Measurements from ENCODE around the gene SUCO.

Gene SUCO

DNA sequence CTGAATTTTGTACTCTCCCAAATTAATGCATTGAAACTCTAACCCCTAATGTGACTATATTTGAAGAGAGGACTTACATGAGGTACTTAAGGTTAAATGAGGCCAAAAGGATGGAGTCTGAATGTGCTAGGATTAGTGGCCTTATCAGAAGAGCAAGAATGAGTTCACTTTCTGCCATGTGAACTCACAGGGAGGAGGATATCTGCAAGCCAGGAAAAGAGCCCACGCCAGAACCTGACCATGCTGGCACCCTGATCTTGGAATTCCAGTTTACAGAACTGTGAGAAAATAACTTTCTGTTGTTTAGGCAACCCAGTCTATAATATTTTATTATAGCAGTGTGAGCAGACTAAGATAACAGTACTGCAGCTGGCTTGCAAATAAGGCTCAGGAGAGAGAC lies 113.7 kb downstream of the SUCO start:
- H3K14ac ChIP-seq (ENCODE audit: low read length), result no peak overlapping the region
- no CpG with 5 or more reads among the region's 1 CpG for WGBS, 2 donors (ENCODE audit: extremely low coverage in 2 of 2, insufficient read length in 2 of 2, insufficient replicate concordance in 1 of 2)
- no peak overlapping the region for H3K4me2 ChIP-seq (ENCODE audit: insufficient read depth, low read length, poor library complexity, severe bottlenecking)

GRCh38 chr1:172647110-172647564 lies 114.2 kb downstream of the SUCO start:
- H3K4me1 ChIP-seq (ENCODE audit: control insufficient read depth in 2 of 2, insufficient read depth in 1 of 2, low read depth in 1 of 2, low read length in 2 of 2), result no peaks in the 10 kb centered on the region
- no peaks in the 10 kb centered on the region for H3K79me1 ChIP-seq (ENCODE audit: low read depth, low read length)
- no peak overlapping the region for H3K4me2 ChIP-seq (ENCODE audit: insufficient read depth, low read length, poor library complexity, severe bottlenecking)
- no peak overlapping the region for H4K8ac ChIP-seq (ENCODE audit: low read depth, low read length)
- no peak overlapping the region for H3K18ac ChIP-seq (ENCODE audit: low read length)
- H3K4ac ChIP-seq (ENCODE audit: low read length), result no peak overlapping the region
- no peak overlapping the region for H3K14ac ChIP-seq (ENCODE audit: low read length)
- no peak overlapping the region for H2BK120ac ChIP-seq (ENCODE audit: low read depth, low read length)
- no CpG with 5 or more reads among the region's 8 CpGs for WGBS, 2 donors (ENCODE audit: extremely low coverage in 2 of 2, insufficient read length in 2 of 2, insufficient replicate concordance in 1 of 2)
- H3K9me3 ChIP-seq (replicated peaks in 1 of 2; ENCODE audit: control insufficient read depth in 2 of 2, insufficient read depth in 1 of 2, low read depth in 1 of 2, low read length in 2 of 2), result no peaks in the 10 kb centered on the region
- H2AFZ ChIP-seq (ENCODE audit: low read length), result no peak overlapping the region
- no peak overlapping the region for H2BK15ac ChIP-seq (ENCODE audit: low read length)
- no peaks in the 10 kb centered on the region for H3K36me3 ChIP-seq (replicated peaks in 1 of 2; ENCODE audit: control insufficient read depth in 2 of 2, insufficient read depth in 2 of 2, low read length in 2 of 2)
- DNase-seq (ENCODE audit: low spot score), result no peak
- H3K9ac ChIP-seq (ENCODE audit: low read depth, low read length, poor library complexity), result no peak overlapping the region
- no peak overlapping the region for H2BK5ac ChIP-seq (ENCODE audit: low read length)
- H3K4me3 ChIP-seq (ENCODE audit: low read length in 2 of 2), result no peak overlapping the region
- H2AK5ac ChIP-seq (ENCODE audit: low read depth, low read length), result no peak overlapping the region
- no peak overlapping the region for H2BK12ac ChIP-seq (ENCODE audit: low read length)
- no peak overlapping the region for H3K23ac ChIP-seq (ENCODE audit: low read depth, low read length, poor library complexity)
- no peak overlapping the region for H3K27ac ChIP-seq (replicated peaks; ENCODE audit: low read length)
- H4K91ac ChIP-seq (ENCODE audit: low read depth, low read length, poor library complexity), result no peak overlapping the region
- H3K27me3 ChIP-seq (ENCODE audit: control insufficient read depth in 3 of 3, insufficient read depth in 3 of 3, low read depth in 1 of 3, low read length in 3 of 3), result no peaks in the 10 kb centered on the region

More for the DNA sequence above, 113.7 kb downstream of the SUCO start:
- H3K18ac ChIP-seq (ENCODE audit: low read length), result no peak overlapping the region
- no peak overlapping the region for H4K8ac ChIP-seq (ENCODE audit: low read depth, low read length)
- no peaks in the 10 kb centered on the region for H3K79me1 ChIP-seq (ENCODE audit: low read depth, low read length)
- DNase-seq (ENCODE audit: low spot score), result no peak
- no peak overlapping the region for H3K9ac ChIP-seq (ENCODE audit: low read depth, low read length, poor library complexity)
- H3K36me3 ChIP-seq (replicated peaks in 1 of 2; ENCODE audit: control insufficient read depth in 2 of 2, insufficient read depth in 2 of 2, low read length in 2 of 2), result no peaks in the 10 kb centered on the region
- no peak overlapping the region for H2BK12ac ChIP-seq (ENCODE audit: low read length)
- no peak overlapping the region for H2BK5ac ChIP-seq (ENCODE audit: low read length)
- H4K91ac ChIP-seq (ENCODE audit: low read depth, low read length, poor library complexity), result no peak overlapping the region
- no peak overlapping the region for H2AK5ac ChIP-seq (ENCODE audit: low read depth, low read length)
- H3K27me3 ChIP-seq (ENCODE audit: control insufficient read depth in 3 of 3, insufficient read depth in 3 of 3, low read depth in 1 of 3, low read length in 3 of 3), result no peaks in the 10 kb centered on the region
- no peak overlapping the region for H2BK15ac ChIP-seq (ENCODE audit: low read length)
- H3K4me3 ChIP-seq (ENCODE audit: low read length in 2 of 2), result no peak overlapping the region
- no peaks in the 10 kb centered on the region for H3K9me3 ChIP-seq (replicated peaks in 1 of 2; ENCODE audit: control insufficient read depth in 2 of 2, insufficient read depth in 1 of 2, low read depth in 1 of 2, low read length in 2 of 2)
- H2BK120ac ChIP-seq (ENCODE audit: low read depth, low read length), result no peak overlapping the region
- no peak overlapping the region for H2AFZ ChIP-seq (ENCODE audit: low read length)
- H3K4ac ChIP-seq (ENCODE audit: low read length), result no peak overlapping the region
- no peak overlapping the region for H3K27ac ChIP-seq (replicated peaks; ENCODE audit: low read length)
- H3K4me1 ChIP-seq (ENCODE audit: control insufficient read depth in 2 of 2, insufficient read depth in 1 of 2, low read depth in 1 of 2, low read length in 2 of 2), result no peaks in the 10 kb centered on the region
- no peak overlapping the region for H3K23ac ChIP-seq (ENCODE audit: low read depth, low read length, poor library complexity)

DNA sequence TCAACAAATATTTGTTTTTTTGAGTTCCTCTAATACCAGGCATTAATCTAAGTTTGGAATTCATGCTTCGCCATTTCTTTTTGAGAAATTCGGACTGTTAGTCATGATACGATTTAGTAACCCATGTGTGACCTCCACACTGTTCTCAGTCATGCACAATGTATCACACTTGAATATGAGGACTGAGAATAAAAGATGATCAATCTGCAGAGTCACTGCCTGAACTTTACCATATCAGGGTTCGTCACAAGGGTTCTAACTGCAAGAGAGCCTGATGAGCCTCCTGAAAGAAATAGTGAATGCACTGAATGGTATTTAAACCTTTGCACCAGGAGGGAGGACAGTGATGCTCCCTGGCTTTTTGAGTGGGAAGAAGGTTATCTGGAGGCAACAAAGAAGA lies 115.0 kb downstream of the SUCO start:
- H2BK15ac ChIP-seq (ENCODE audit: low read length), result no peak overlapping the region
- no peak overlapping the region for H2AK5ac ChIP-seq (ENCODE audit: low read depth, low read length)
- no peak overlapping the region for H3K4me3 ChIP-seq (ENCODE audit: low read length in 2 of 2)
- H3K4me1 ChIP-seq (ENCODE audit: control insufficient read depth in 2 of 2, insufficient read depth in 1 of 2, low read depth in 1 of 2, low read length in 2 of 2), result no peaks in the 10 kb centered on the region
- no peak overlapping the region for H2BK12ac ChIP-seq (ENCODE audit: low read length)
- no peaks in the 10 kb centered on the region for H3K79me1 ChIP-seq (ENCODE audit: low read depth, low read length)
- no peak overlapping the region for H3K9ac ChIP-seq (ENCODE audit: low read depth, low read length, poor library complexity)
- H3K23ac ChIP-seq (ENCODE audit: low read depth, low read length, poor library complexity), result no peak overlapping the region
- H3K27me3 ChIP-seq (ENCODE audit: control insufficient read depth in 3 of 3, insufficient read depth in 3 of 3, low read depth in 1 of 3, low read length in 3 of 3), result no peaks in the 10 kb centered on the region
- H3K4me2 ChIP-seq (ENCODE audit: insufficient read depth, low read length, poor library complexity, severe bottlenecking), result no peak overlapping the region
- WGBS, 2 donors (ENCODE audit: extremely low coverage in 2 of 2, insufficient read length in 2 of 2, insufficient replicate concordance in 1 of 2), result no CpG with 5 or more reads among the region's 4 CpGs
- no peak overlapping the region for H3K18ac ChIP-seq (ENCODE audit: low read length)
- H3K36me3 ChIP-seq (replicated peaks in 1 of 2; ENCODE audit: control insufficient read depth in 2 of 2, insufficient read depth in 2 of 2, low read length in 2 of 2), result no peaks in the 10 kb centered on the region
- no peak overlapping the region for H3K4ac ChIP-seq (ENCODE audit: low read length)
- H4K91ac ChIP-seq (ENCODE audit: low read depth, low read length, poor library complexity), result no peak overlapping the region
- H2BK5ac ChIP-seq (ENCODE audit: low read length), result no peak overlapping the region
- no peak overlapping the region for H4K8ac ChIP-seq (ENCODE audit: low read depth, low read length)
- H3K9me3 ChIP-seq (replicated peaks in 1 of 2; ENCODE audit: control insufficient read depth in 2 of 2, insufficient read depth in 1 of 2, low read depth in 1 of 2, low read length in 2 of 2), result no peaks in the 10 kb centered on the region
- H2AFZ ChIP-seq (ENCODE audit: low read length), result no peak overlapping the region
- no peak overlapping the region for H2BK120ac ChIP-seq (ENCODE audit: low read depth, low read length)
- no peak for DNase-seq (ENCODE audit: low spot score)
- H3K14ac ChIP-seq (ENCODE audit: low read length), result no peak overlapping the region
- H3K27ac ChIP-seq (replicated peaks; ENCODE audit: low read length), result no peak overlapping the region

GRCh38 chr1:172650474-172651193 lies 117.7 kb downstream of the SUCO start:
- H3K9me3 ChIP-seq (replicated peaks in 1 of 2; ENCODE audit: control insufficient read depth in 2 of 2, insufficient read depth in 1 of 2, low read depth in 1 of 2, low read length in 2 of 2), result no peaks in the 10 kb centered on the region
- no peak overlapping the region for H2AFZ ChIP-seq (ENCODE audit: low read length)
- WGBS, 2 donors (ENCODE audit: extremely low coverage in 2 of 2, insufficient read length in 2 of 2, insufficient replicate concordance in 1 of 2), result no CpG with 5 or more reads among the region's 2 CpGs
- no peak overlapping the region for H3K23ac ChIP-seq (ENCODE audit: low read depth, low read length, poor library complexity)
- H3K4me2 ChIP-seq (ENCODE audit: insufficient read depth, low read length, poor library complexity, severe bottlenecking), result no peak overlapping the region
- H3K27me3 ChIP-seq (ENCODE audit: control insufficient read depth in 3 of 3, insufficient read depth in 3 of 3, low read depth in 1 of 3, low read length in 3 of 3), result no peaks in the 10 kb centered on the region
- no peak overlapping the region for H2BK120ac ChIP-seq (ENCODE audit: low read depth, low read length)
- no peak overlapping the region for H3K14ac ChIP-seq (ENCODE audit: low read length)
- H3K36me3 ChIP-seq (replicated peaks in 1 of 2; ENCODE audit: control insufficient read depth in 2 of 2, insufficient read depth in 2 of 2, low read length in 2 of 2), result no peaks in the 10 kb centered on the region
- H3K79me1 ChIP-seq (ENCODE audit: low read depth, low read length), result no peaks in the 10 kb centered on the region
- no peak overlapping the region for H4K91ac ChIP-seq (ENCODE audit: low read depth, low read length, poor library complexity)
- H2BK12ac ChIP-seq (ENCODE audit: low read length), result no peak overlapping the region
- no peak overlapping the region for H4K8ac ChIP-seq (ENCODE audit: low read depth, low read length)
- H3K9ac ChIP-seq (ENCODE audit: low read depth, low read length, poor library complexity), result no peak overlapping the region
- H2BK15ac ChIP-seq (ENCODE audit: low read length), result no peak overlapping the region
- H3K4me1 ChIP-seq (ENCODE audit: control insufficient read depth in 2 of 2, insufficient read depth in 1 of 2, low read depth in 1 of 2, low read length in 2 of 2), result no peaks in the 10 kb centered on the region
- H3K27ac ChIP-seq (replicated peaks; ENCODE audit: low read length), result no peak overlapping the region
- H2AK5ac ChIP-seq (ENCODE audit: low read depth, low read length), result no peak overlapping the region
- no peak overlapping the region for H3K4ac ChIP-seq (ENCODE audit: low read length)
- H3K4me3 ChIP-seq (ENCODE audit: low read length in 2 of 2), result no peak overlapping the region
- H2BK5ac ChIP-seq (ENCODE audit: low read length), result no peak overlapping the region
- DNase-seq (ENCODE audit: low spot score), result no peak
- no peak overlapping the region for H3K18ac ChIP-seq (ENCODE audit: low read length)

All from neuronal stem cell (in vitro differentiated cells).